Ishikawa (cell line): ENCODE measurements around the gene ARHGEF4.

ENCODE experiments used
- CEBPB ChIP-seq: IDR thresholded peaks from 2 replicates; pipeline ENCODE4 v1.6.1; 2012
- CREB1 ChIP-seq: IDR thresholded peaks from 2 replicates; pipeline ENCODE4 v1.6.1; 2012; ENCODE audit warnings: low read depth
- EP300 ChIP-seq: IDR thresholded peaks from 2 replicates; pipeline ENCODE4 v1.6.1; 2012; ENCODE audit warnings: borderline replicate concordance
- MAX ChIP-seq: IDR thresholded peaks from 2 replicates; pipeline ENCODE4 v1.6.1; 2012
- RAD21 ChIP-seq: IDR thresholded peaks from 2 replicates; pipeline ENCODE4 v1.6.1; 2012; ENCODE audit warnings: low read depth
- REST ChIP-seq: IDR thresholded peaks from 2 replicates; pipeline ENCODE4 v1.6.1; 2012; ENCODE audit warnings: low read depth, mild to moderate bottlenecking
- TCF12 ChIP-seq: IDR thresholded peaks from 2 replicates; pipeline ENCODE4 v1.6.1; 2012; ENCODE audit warnings: low read depth
- YY1 ChIP-seq: IDR thresholded peaks from 2 replicates; pipeline ENCODE4 v1.6.1; 2012; ENCODE audit warnings: low read depth

GRCh38 chr2:130837811-130838565 is 1.3 kb downstream of the ARHGEF4 start:
- TF ChIP-seq REST (no peak), RAD21 (no peak), EP300 (no peak), CREB1 (no peak), CEBPB (no peak), TCF12 (no peak), YY1 (no peak), MAX (no peak)
